GM23248 (cell line): ENCODE data around the gene ZSCAN2. TPM values are rescaled to one million over a fixed set of nuclear protein-coding genes. Genes with fewer than 3 reads are reported as not detected.

Experiments used
- DNase-seq: peaks from one replicate; pipeline ENCODE4 v3.0.0-alpha.2; 2015
- H2AFZ ChIP-seq: fragments of 200-600 bp; sonication (generic); 2 replicates; pipeline ENCODE4 v1.6.1; 2016; ENCODE audit warnings: antibody characterized with exemption
- H3F3A ChIP-seq: fragments of 200-600 bp; sonication (generic); 2 replicates; pipeline ENCODE4 v1.6.1; 2016; ENCODE audit warnings: mild to moderate bottlenecking, antibody characterized with exemption, mixed run types; ENCODE audit not compliant: insufficient read depth
- H3K27ac ChIP-seq: fragments of 200-600 bp; sonication (generic); 2 replicates; pipeline ENCODE4 v1.5.1; 2016; ENCODE audit warnings: mild to moderate bottlenecking
- H3K27me3 ChIP-seq: fragments of 200-600 bp; sonication (generic); replicated peaks from 2 replicates; pipeline ENCODE4 v1.6.1; 2016; ENCODE audit warnings: mild to moderate bottlenecking; ENCODE audit not compliant: insufficient read depth
- H3K36me3 ChIP-seq: fragments of 200-600 bp; sonication (generic); 2 replicates; pipeline ENCODE4 v1.6.1; 2016; ENCODE audit warnings: low read depth, mild to moderate bottlenecking
- H3K4me1 ChIP-seq: fragments of 200-600 bp; sonication (generic); 2 replicates; pipeline ENCODE4 v1.6.1; 2016; ENCODE audit warnings: mild to moderate bottlenecking; ENCODE audit not compliant: insufficient read depth
- H3K4me2 ChIP-seq: fragments of 200-600 bp; sonication (generic); one replicate; pipeline ENCODE4 v1.6.1; 2016; ENCODE audit warnings: mild to moderate bottlenecking; ENCODE audit not compliant: unreplicated experiment
- H3K4me3 ChIP-seq: fragments of 200-600 bp; sonication (generic); 2 replicates; pipeline ENCODE4 v1.5.1; 2016; ENCODE audit warnings: mild to moderate bottlenecking
- H3K79me2 ChIP-seq: fragments of 200-600 bp; sonication (generic); 2 replicates; pipeline ENCODE4 v1.6.1; 2016; ENCODE audit warnings: mild to moderate bottlenecking; ENCODE audit not compliant: insufficient read depth
- H3K9ac ChIP-seq: fragments of 200-600 bp; sonication (generic); 2 replicates; pipeline ENCODE4 v1.6.1; 2016; ENCODE audit warnings: mild to moderate bottlenecking
- H3K9me2 ChIP-seq: fragments of 200-600 bp; sonication (generic); 2 replicates; pipeline ENCODE4 v1.6.1; 2016; ENCODE audit warnings: mixed run types, mild to moderate bottlenecking, moderate library complexity; ENCODE audit not compliant: insufficient read depth
- H3K9me3 ChIP-seq: fragments of 200-600 bp; sonication (generic); one replicate; pipeline ENCODE4 v1.6.1; 2017; ENCODE audit warnings: low read depth
- H4K20me1 ChIP-seq: fragments of 200-600 bp; sonication (generic); 2 replicates; pipeline ENCODE4 v1.6.0; 2016; ENCODE audit not compliant: insufficient read depth
- EZH2 ChIP-seq: fragments of 200-600 bp; sonication (generic); IDR thresholded peaks from 2 replicates; pipeline ENCODE4 v1.6.1; 2018; ENCODE audit warnings: antibody characterized with exemption, mild to moderate bottlenecking; ENCODE audit not compliant: insufficient read depth, poor library complexity, severe bottlenecking
- EZH2phosphoT487 ChIP-seq: fragments of 200-600 bp; sonication (generic); IDR thresholded peaks from 2 replicates; pipeline ENCODE4 v1.6.1; 2018; ENCODE audit warnings: antibody characterized with exemption, moderate library complexity, mild to moderate bottlenecking, low read depth; ENCODE audit not compliant: insufficient read depth
- WGBS, 2 experiments: methylation state at CpG; one replicate each; pipeline ENCODE4 v1.1.6; 2015 to 2017; ENCODE audit warnings: low lambda C conversion rate in 2 of 2, low coverage in 1 of 2; ENCODE audit errors: missing lambda C conversion rate in 2 of 2; 5-methylcytosine and 5-hydroxymethylcytosine counted together
- in situ Hi-C: fragments of 300-500 bp; cut with MboI; formaldehyde crosslinking; loops from 2 replicates; pipeline ENCODE4 v1.15.0; 2020
- polyA plus RNA-seq: library from polyadenylated mRNA; unstranded; fragments of >200 nt; fragmentation: Nextera tagmentation; extraction: Ambion mirVana; gene quantifications from 2 replicates; pipeline ENCODE4 v1.2.1, GENCODE V29; 2016
- total RNA-seq: library from RNA; depleted of rRNA; stranded (reverse); fragments of >200 nt; shearing (Covaris generic); gene quantifications from 2 replicates; pipeline ENCODE4 v1.2.3, GENCODE V29; 2014

ZSCAN2 gene
- total and polyA plus RNA-seq, 2 experiments from 2014 or later = 2.8 to 15.0 TPM

DNA sequence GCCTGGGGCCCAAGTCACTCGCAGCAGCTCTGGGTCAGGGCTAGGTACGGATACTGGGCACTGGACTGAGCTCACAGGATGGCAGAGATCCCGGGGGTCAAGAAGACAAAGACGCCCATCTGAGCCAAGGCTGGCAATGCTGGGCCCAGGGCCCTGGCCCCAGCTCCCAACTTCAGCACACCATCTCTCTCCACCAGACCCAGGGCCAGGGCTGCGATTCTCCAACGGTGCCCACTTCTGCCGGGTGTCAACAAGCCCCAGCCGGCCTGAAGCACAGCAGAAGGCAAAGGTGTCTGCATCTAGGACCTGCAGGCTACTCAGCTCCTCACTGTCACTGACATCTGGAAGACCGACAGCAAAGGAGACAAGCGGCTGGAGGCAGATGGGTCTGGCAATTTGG, 44.7 kb downstream of the ZSCAN2 start:
- H3K27me3 ChIP-seq = no peaks in the 10 kb centered on the region
- H3K9me3 ChIP-seq = no peaks in the 10 kb centered on the region
- WGBS, 2 experiments = 74 to 75% methylated on average over 10 of the region's 10 CpGs
- H3F3A ChIP-seq = peaks cover 6% of the 10 kb centered on the region; the same call in 1 of the 2 replicates
- H3K36me3 ChIP-seq = peaks cover 59% of the 10 kb centered on the region; the same call in 1 of the 2 replicates
- no peak overlapping the region for H2AFZ ChIP-seq
- no peaks in the 10 kb centered on the region for H4K20me1 ChIP-seq
- in situ Hi-C loops = no loop called here
- H3K4me3 ChIP-seq = no peak overlapping the region
- H3K27ac ChIP-seq = no peak overlapping the region
- H3K9me2 ChIP-seq = no peaks in the 10 kb centered on the region
- no peak for DNase-seq
- peaks cover 10% of the 10 kb centered on the region for H3K4me1 ChIP-seq
- TF ChIP-seq EZH2 (no peak), EZH2phosphoT487 (no peak)
- no peak overlapping the region for H3K4me2 ChIP-seq
- peaks cover 11% of the 10 kb centered on the region; the same call in 1 of the 2 replicates for H3K79me2 ChIP-seq
- H3K9ac ChIP-seq = no peak overlapping the region

DNA sequence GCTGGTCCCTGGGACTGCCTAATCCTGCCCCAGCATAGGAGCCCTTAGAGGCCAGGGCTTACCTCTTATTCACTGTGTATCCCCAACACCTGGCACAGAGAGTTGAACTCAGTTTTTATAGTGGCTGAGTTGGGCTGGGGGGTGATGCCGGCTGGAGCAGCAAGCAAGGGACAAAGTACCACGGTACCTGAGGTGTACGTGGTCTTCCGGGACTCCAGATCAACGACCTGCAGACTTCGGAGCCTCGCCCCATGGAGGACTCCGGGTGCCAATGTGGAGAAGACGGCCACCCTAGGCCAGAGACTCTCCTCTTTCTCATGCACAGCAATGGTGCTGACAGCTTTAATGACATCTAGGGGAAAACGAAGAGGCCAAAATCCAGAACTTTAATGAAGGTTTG, 45.2 kb downstream of the ZSCAN2 start:
- 88 to 92% methylated on average over 10 of the region's 10 CpGs for WGBS, 2 experiments
- peaks cover 16% of the 10 kb centered on the region; the same call in 1 of the 2 replicates for H3K79me2 ChIP-seq
- H3K4me1 ChIP-seq = peaks cover 10% of the 10 kb centered on the region
- no peak overlapping the region for H2AFZ ChIP-seq
- H3K36me3 ChIP-seq = peaks cover 58% of the 10 kb centered on the region; the same call in 1 of the 2 replicates
- in situ Hi-C loops = no loop called here
- DNase-seq = no peak
- H3K4me2 ChIP-seq = no peak overlapping the region
- no peak overlapping the region for H3K9ac ChIP-seq
- no peak overlapping the region for H3K27ac ChIP-seq
- H3K9me3 ChIP-seq = no peaks in the 10 kb centered on the region
- no peak overlapping the region for H3K4me3 ChIP-seq
- no peaks in the 10 kb centered on the region for H3K9me2 ChIP-seq
- TF ChIP-seq EZH2phosphoT487 (no peak), EZH2 (no peak)
- no peaks in the 10 kb centered on the region for H4K20me1 ChIP-seq
- no peaks in the 10 kb centered on the region for H3K27me3 ChIP-seq
- peaks cover 6% of the 10 kb centered on the region; the same call in 1 of the 2 replicates for H3F3A ChIP-seq

DNA sequence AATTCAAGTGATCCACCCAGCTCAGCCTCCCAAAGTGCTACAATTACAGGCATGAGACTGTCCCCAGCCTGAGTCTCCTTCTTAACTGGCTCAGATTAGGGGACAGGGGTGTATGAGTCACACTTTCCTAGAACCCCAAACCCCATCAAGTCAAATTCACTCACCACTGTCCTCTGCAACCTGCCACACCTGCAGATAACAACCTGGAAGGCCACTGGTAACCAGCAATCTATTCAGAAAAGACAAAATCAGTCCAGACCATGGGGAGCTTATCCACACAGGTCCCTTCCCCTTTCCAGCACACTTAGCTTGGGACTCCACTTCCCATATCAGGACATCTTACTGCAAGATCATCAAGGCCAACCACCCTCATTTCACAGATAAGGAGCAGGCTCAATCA, 46.9 kb downstream of the ZSCAN2 start:
- no peak for DNase-seq

DNA sequence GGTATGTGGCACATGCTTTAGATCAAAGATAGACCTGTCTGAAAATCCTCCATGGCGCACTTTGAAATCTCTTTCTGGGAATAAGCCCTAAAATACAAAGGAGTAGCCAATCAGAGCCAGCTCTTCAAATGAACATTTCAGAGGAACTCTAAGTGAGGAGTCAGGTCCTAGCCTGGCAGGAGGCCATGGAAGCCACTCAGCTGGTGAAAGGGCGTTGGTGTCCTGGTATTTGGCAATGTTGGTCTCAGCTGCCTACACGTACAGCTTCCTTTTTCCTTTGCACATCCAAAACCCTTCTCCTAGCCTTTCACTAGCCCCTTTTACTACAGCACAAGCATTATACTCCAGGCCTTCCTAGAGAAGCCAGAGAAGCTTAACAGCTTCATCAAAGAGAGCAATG, 47.7 kb downstream of the ZSCAN2 start:
- in situ Hi-C loops = no loop called here
- peak; percentile 81 for DNase-seq
- Histone ChIP-seq H3K36me3 (peaks cover 47% of the 10 kb centered on the region), H3F3A (peaks cover 17% of the 10 kb centered on the region; the same call in 1 of the 2 replicates), H3K27ac (no peak overlapping the region), H3K27me3 (no peaks in the 10 kb centered on the region), H3K9me3 (no peaks in the 10 kb centered on the region), H3K79me2 (peaks cover 34% of the 10 kb centered on the region), H4K20me1 (no peaks in the 10 kb centered on the region), H3K4me1 (peaks cover 30% of the 10 kb centered on the region), H3K4me3 (no peak overlapping the region), H3K9me2 (no peaks in the 10 kb centered on the region), H3K4me2 (no peak overlapping the region), H2AFZ (no peak overlapping the region), H3K9ac (no peak overlapping the region)
- TF ChIP-seq EZH2 (no peak), EZH2phosphoT487 (no peak)
- 55 to 63% methylated on average over 3 of the region's 3 CpGs for WGBS, 2 experiments

More for the DNA sequence above, 46.9 kb downstream of the ZSCAN2 start:
- no peak overlapping the region for H3K4me2 ChIP-seq
- no peak overlapping the region for H2AFZ ChIP-seq
- H3K36me3 ChIP-seq = peaks cover 51% of the 10 kb centered on the region
- in situ Hi-C loops = no loop called here
- H3K27ac ChIP-seq = no peak overlapping the region
- TF ChIP-seq EZH2 = no peak
- no peak for TF ChIP-seq EZH2phosphoT487
- H3K9me3 ChIP-seq = no peaks in the 10 kb centered on the region
- H4K20me1 ChIP-seq = no peaks in the 10 kb centered on the region
- H3K4me1 ChIP-seq = peaks cover 22% of the 10 kb centered on the region
- no peak overlapping the region for H3K9ac ChIP-seq
- H3K4me3 ChIP-seq = no peak overlapping the region
- peaks cover 26% of the 10 kb centered on the region for H3K79me2 ChIP-seq
- no peaks in the 10 kb centered on the region for H3K27me3 ChIP-seq
- H3K9me2 ChIP-seq = no peaks in the 10 kb centered on the region
- peaks cover 17% of the 10 kb centered on the region; the same call in 1 of the 2 replicates for H3F3A ChIP-seq

DNA sequence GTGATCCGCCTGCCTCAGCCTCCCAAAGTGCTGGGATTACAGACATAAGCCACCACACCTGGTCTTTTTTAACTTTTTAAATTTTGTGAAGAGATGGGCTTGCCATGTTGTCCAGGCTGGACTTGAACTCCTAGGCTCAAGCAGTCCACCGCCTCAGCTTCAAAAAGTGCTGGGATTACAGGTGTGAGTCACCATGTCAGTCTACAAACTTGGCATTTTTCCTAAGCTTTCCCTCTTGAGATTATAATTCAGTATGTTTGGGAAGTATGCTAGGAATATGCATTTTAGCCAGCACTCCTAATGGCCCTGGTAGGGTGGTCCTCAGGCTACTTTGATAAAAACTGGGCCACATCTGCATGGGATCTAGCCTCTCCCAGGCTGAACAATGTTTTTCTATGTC, 48.9 kb downstream of the ZSCAN2 start:
- peak; percentile 52 for DNase-seq
- Histone ChIP-seq H2AFZ (no peak overlapping the region), H3K9me2 (no peaks in the 10 kb centered on the region), H3K27ac (no peak overlapping the region), H3K4me3 (no peak overlapping the region), H3K9me3 (no peaks in the 10 kb centered on the region), H3K4me1 (peaks cover 30% of the 10 kb centered on the region), H3K79me2 (peaks cover 39% of the 10 kb centered on the region), H4K20me1 (no peaks in the 10 kb centered on the region), H3K36me3 (peaks cover 44% of the 10 kb centered on the region), H3F3A (peaks cover 17% of the 10 kb centered on the region; the same call in 1 of the 2 replicates), H3K4me2 (no peak overlapping the region), H3K27me3 (no peaks in the 10 kb centered on the region), H3K9ac (no peak overlapping the region)
- TF ChIP-seq EZH2 (no peak), EZH2phosphoT487 (no peak)
- in situ Hi-C loops = loop anchor here (10.0 kb wide), 1 partner anchor 275 kb away; no protein-coding TSS in a partner anchor
- WGBS, 2 experiments = 83 to 96% methylated on average over 2 of the region's 2 CpGs
